H9 (cell line): ENCODE measurements around the gene NKX1-2. TPM values are rescaled to one million over a fixed set of nuclear protein-coding genes. Genes with fewer than 3 reads are reported as not detected.

Source experiments
- DNase-seq: peaks from one replicate; pipeline ENCODE4 v3.0.0-alpha.2; 2017
- H2AFZ ChIP-seq: one replicate; pipeline ENCODE4 v1.6.1; 2013; ENCODE audit warnings: mild to moderate bottlenecking, low read length, control low read depth, moderate library complexity
- H2AK5ac ChIP-seq: 2 replicates; pipeline ENCODE4 v1.6.1; 2013; ENCODE audit warnings: low read length, control low read depth, mixed read lengths; ENCODE audit not compliant: insufficient read length
- H2BK120ac ChIP-seq: one replicate; pipeline ENCODE4 v1.6.1; 2013; ENCODE audit warnings: low read depth, mild to moderate bottlenecking, low read length, control low read depth, inconsistent platforms; ENCODE audit not compliant: poor library complexity, severe bottlenecking
- H2BK12ac ChIP-seq: 2 replicates; pipeline ENCODE4 v1.6.1; 2013; ENCODE audit warnings: low read length, control low read depth, mixed read lengths, low read depth; ENCODE audit not compliant: insufficient read length
- H2BK15ac ChIP-seq: 2 replicates; pipeline ENCODE4 v1.6.1; 2013; ENCODE audit warnings: low read depth, low read length, control low read depth
- H2BK20ac ChIP-seq: one replicate; pipeline ENCODE4 v1.6.1; 2013; ENCODE audit warnings: low read depth, mild to moderate bottlenecking, low read length, control low read depth, inconsistent platforms; ENCODE audit not compliant: poor library complexity, severe bottlenecking
- H2BK5ac ChIP-seq: 2 replicates; pipeline ENCODE4 v1.6.1; 2013; ENCODE audit warnings: low read length, control low read depth, mixed read lengths; ENCODE audit not compliant: insufficient read length
- H3K14ac ChIP-seq: 2 replicates; pipeline ENCODE4 v1.6.1; 2013; ENCODE audit warnings: low read length, control low read depth; ENCODE audit not compliant: insufficient read depth
- H3K18ac ChIP-seq: 2 replicates; pipeline ENCODE4 v1.6.1; 2013; ENCODE audit warnings: low read depth, mild to moderate bottlenecking, mixed read lengths, low read length, control low read depth; ENCODE audit not compliant: insufficient read length
- H3K23ac ChIP-seq: 2 replicates; pipeline ENCODE4 v1.6.1; 2013; ENCODE audit warnings: low read length, control low read depth, mixed read lengths, low read depth; ENCODE audit not compliant: insufficient read length
- H3K23me2 ChIP-seq: 2 replicates; pipeline ENCODE4 v1.6.1; 2013; ENCODE audit warnings: low read depth, mild to moderate bottlenecking, mixed read lengths, low read length, control low read depth; ENCODE audit not compliant: insufficient read length, poor library complexity, severe bottlenecking
- H3K27ac ChIP-seq: 2 replicates; pipeline ENCODE4 v1.5.1; 2013; ENCODE audit warnings: low read length, control low read depth, mixed read lengths, low read depth; ENCODE audit not compliant: insufficient read length
- H3K27me3 ChIP-seq: 2 replicates; pipeline ENCODE4 v1.6.1; 2013; ENCODE audit warnings: low read length, control low read depth, inconsistent platforms; ENCODE audit not compliant: insufficient read depth
- H3K4ac ChIP-seq: 2 replicates; pipeline ENCODE4 v1.6.1; 2013; ENCODE audit warnings: low read depth, mild to moderate bottlenecking, control low read depth, inconsistent platforms, low read length, moderate library complexity
- H3K4me1 ChIP-seq: 2 replicates; pipeline ENCODE4 v1.6.1; 2013; ENCODE audit warnings: low read length, control low read depth, inconsistent platforms; ENCODE audit not compliant: insufficient read depth
- H3K4me2 ChIP-seq: 2 replicates; pipeline ENCODE4 v1.6.1; 2013; ENCODE audit warnings: low read length, control low read depth, mixed read lengths; ENCODE audit not compliant: insufficient read length, insufficient read depth
- H3K56ac ChIP-seq: 2 replicates; pipeline ENCODE4 v1.6.1; 2013; ENCODE audit warnings: low read depth, mild to moderate bottlenecking, mixed read lengths, low read length, control low read depth; ENCODE audit not compliant: insufficient read length
- H3K79me1 ChIP-seq: 2 replicates; pipeline ENCODE4 v1.6.1; 2013; ENCODE audit warnings: low read depth, mild to moderate bottlenecking, moderate library complexity, low read length, control low read depth, inconsistent platforms; ENCODE audit not compliant: insufficient read depth, poor library complexity, severe bottlenecking
- H3K79me2 ChIP-seq: 2 replicates; pipeline ENCODE4 v1.6.1; 2013; ENCODE audit warnings: low read length, control low read depth, inconsistent platforms; ENCODE audit not compliant: insufficient read depth
- H3K9ac ChIP-seq: 2 replicates; pipeline ENCODE4 v1.6.1; 2013; ENCODE audit warnings: low read length, control low read depth, mixed read lengths; ENCODE audit not compliant: insufficient read length; ENCODE audit errors: extremely low read depth
- H3K9me3 ChIP-seq: one replicate; pipeline ENCODE4 v1.6.1; 2013; ENCODE audit warnings: low read depth, low read length, inconsistent platforms; ENCODE audit not compliant: control insufficient read depth
- H3T11ph ChIP-seq: one replicate; pipeline ENCODE4 v1.6.1; 2013; ENCODE audit warnings: mild to moderate bottlenecking, low read length, control low read depth, inconsistent platforms
- H4K20me1 ChIP-seq: one replicate; pipeline ENCODE4 v1.6.1; 2013; ENCODE audit not compliant: control insufficient read depth, insufficient read length, insufficient read depth
- H4K5ac ChIP-seq: 2 replicates; pipeline ENCODE4 v1.6.1; 2013; ENCODE audit warnings: low read depth, mild to moderate bottlenecking, mixed read lengths, low read length, control low read depth; ENCODE audit not compliant: insufficient read length
- H4K8ac ChIP-seq: replicated peaks from 2 replicates; pipeline ENCODE4 v1.6.1; 2013; ENCODE audit warnings: low read length, control low read depth, mixed read lengths, low read depth; ENCODE audit not compliant: insufficient read length
- H4K91ac ChIP-seq: 2 replicates; pipeline ENCODE4 v1.6.1; 2013; ENCODE audit warnings: low read depth, mild to moderate bottlenecking, moderate library complexity, mixed read lengths, low read length, control low read depth; ENCODE audit not compliant: insufficient read length
- H3K27ac Mint-ChIP-seq, 3 experiments: 2 replicates in 2 of 3; 3 replicates in 1 of 3; pipeline ENCODE4 v1.8.0; 2020 to 2021; ENCODE audit warnings: mixed read lengths in 3 of 3, mild to moderate bottlenecking in 1 of 3, moderate library complexity in 1 of 3
- H3K27me3 Mint-ChIP-seq: 2 replicates; pipeline ENCODE4 v1.8.0; 2021; ENCODE audit warnings: low read depth, mild to moderate bottlenecking, moderate library complexity, mixed read lengths
- H3K36me3 Mint-ChIP-seq, 3 experiments: 2 replicates in 2 of 3; 3 replicates in 1 of 3; pipeline ENCODE4 v1.8.0; 2020 to 2021; ENCODE audit warnings: low read depth in 3 of 3, mixed read lengths in 3 of 3; ENCODE audit not compliant: insufficient read depth in 1 of 3
- H3K4me1 Mint-ChIP-seq, 2 experiments: 2 replicates each; pipeline ENCODE4 v1.8.0; 2020; ENCODE audit warnings: mixed read lengths in 2 of 2
- H3K4me3 Mint-ChIP-seq, 2 experiments: 2 replicates in 1 of 2; 3 replicates in 1 of 2; pipeline ENCODE4 v1.8.0; 2020 to 2021; ENCODE audit warnings: mild to moderate bottlenecking in 2 of 2, mixed read lengths in 2 of 2, moderate library complexity in 1 of 2
- H3K9me3 Mint-ChIP-seq, 2 experiments: 2 replicates in 1 of 2; 3 replicates in 1 of 2; pipeline ENCODE4 v1.8.0; 2020; ENCODE audit warnings: mild to moderate bottlenecking in 2 of 2, mixed read lengths in 2 of 2, moderate library complexity in 1 of 2
- WGBS: extraction: QIAGEN DNeasy Blood & Tissue Kit; methylation state at CpG from one replicate; pipeline ENCODE4 v1.1.7; 2013; ENCODE audit warnings: missing lambda C conversion rate, low lambda C conversion rate, mixed read lengths; ENCODE audit not compliant: insufficient read length; ENCODE audit errors: extremely low coverage; 5-methylcytosine and 5-hydroxymethylcytosine counted together
- total RNA-seq: library from RNA; stranded (reverse); gene quantifications from 2 replicates; pipeline ENCODE4 v1.2.1, GENCODE V29; 2021
- TF ChIP-seq, protein P1 (sequence below): fragments of 200-600 bp; sonication (generic); conservative IDR thresholded peaks from 3 replicates; pipeline ENCODE4 v1.8.0; 2021; ENCODE audit warnings: antibody characterized with exemption, mild to moderate bottlenecking

The NKX1-2 gene
- total RNA-seq, 1 experiment from 2014 or later, result 15.3 TPM

DNA sequence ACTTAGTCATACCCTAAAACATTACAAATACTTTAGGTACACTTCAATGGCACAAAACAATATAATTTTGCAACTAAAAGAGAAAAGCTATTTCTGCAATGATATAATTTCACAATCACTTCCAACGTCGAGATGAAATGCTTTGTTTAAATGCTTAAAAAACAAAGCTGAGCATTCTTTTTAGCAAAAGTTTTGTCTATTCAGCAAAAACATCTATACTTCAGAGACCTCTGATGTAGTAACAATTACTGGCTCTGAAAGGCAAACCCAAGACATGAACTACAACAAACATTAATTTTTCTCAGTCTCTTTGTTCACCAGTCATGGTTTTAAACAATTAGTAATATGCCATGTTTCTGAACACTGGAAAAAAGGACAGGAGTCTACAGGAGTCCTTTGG lies 47.6 kb downstream of the NKX1-2 start:
- no peak overlapping the region for H4K5ac ChIP-seq
- no peaks in the 10 kb centered on the region for H4K20me1 ChIP-seq
- H3K4me3 Mint-ChIP-seq, result no peak overlapping the region
- H3K14ac ChIP-seq, result no peak overlapping the region
- H3K79me1 ChIP-seq, result no peaks in the 10 kb centered on the region
- no peak overlapping the region for H2AK5ac ChIP-seq
- H3K4ac ChIP-seq, result no peak overlapping the region
- H2BK15ac ChIP-seq, result no peak overlapping the region
- H4K91ac ChIP-seq, result no peak overlapping the region
- peaks cover 21 to 58% (median 31%) of the 10 kb centered on the region in 3 experiments; a peak in 6 of 7 replicates for H3K36me3 Mint-ChIP-seq
- H3K27ac ChIP-seq, result no peak overlapping the region
- no peak overlapping the region for H3K18ac ChIP-seq
- H3K79me2 ChIP-seq, result no peaks in the 10 kb centered on the region
- WGBS, result no CpG with 5 or more reads among the region's 2 CpGs
- H3K23ac ChIP-seq, result no peak overlapping the region
- H2BK20ac ChIP-seq, result no peak overlapping the region
- DNase-seq, result no peak
- H3K23me2 ChIP-seq, result no peaks in the 10 kb centered on the region
- no peak overlapping the region for H2BK12ac ChIP-seq
- TF ChIP-seq, protein P1, sequence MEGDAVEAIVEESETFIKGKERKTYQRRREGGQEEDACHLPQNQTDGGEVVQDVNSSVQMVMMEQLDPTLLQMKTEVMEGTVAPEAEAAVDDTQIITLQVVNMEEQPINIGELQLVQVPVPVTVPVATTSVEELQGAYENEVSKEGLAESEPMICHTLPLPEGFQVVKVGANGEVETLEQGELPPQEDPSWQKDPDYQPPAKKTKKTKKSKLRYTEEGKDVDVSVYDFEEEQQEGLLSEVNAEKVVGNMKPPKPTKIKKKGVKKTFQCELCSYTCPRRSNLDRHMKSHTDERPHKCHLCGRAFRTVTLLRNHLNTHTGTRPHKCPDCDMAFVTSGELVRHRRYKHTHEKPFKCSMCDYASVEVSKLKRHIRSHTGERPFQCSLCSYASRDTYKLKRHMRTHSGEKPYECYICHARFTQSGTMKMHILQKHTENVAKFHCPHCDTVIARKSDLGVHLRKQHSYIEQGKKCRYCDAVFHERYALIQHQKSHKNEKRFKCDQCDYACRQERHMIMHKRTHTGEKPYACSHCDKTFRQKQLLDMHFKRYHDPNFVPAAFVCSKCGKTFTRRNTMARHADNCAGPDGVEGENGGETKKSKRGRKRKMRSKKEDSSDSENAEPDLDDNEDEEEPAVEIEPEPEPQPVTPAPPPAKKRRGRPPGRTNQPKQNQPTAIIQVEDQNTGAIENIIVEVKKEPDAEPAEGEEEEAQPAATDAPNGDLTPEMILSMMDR, result no peak
- H3K27me3 Mint-ChIP-seq, result no peaks in the 10 kb centered on the region
- H2BK120ac ChIP-seq, result no peak overlapping the region
- H3K4me1 ChIP-seq, result no peaks in the 10 kb centered on the region
- H3K27ac Mint-ChIP-seq, result no peak overlapping the region
- no peaks in the 10 kb centered on the region for H3K9me3 ChIP-seq
- no peaks in the 10 kb centered on the region for H3K27me3 ChIP-seq
- peaks cover 7 to 9% of the 10 kb centered on the region in 2 experiments for H3K4me1 Mint-ChIP-seq
- no peak overlapping the region for H3K4me2 ChIP-seq
- H3K9ac ChIP-seq, result no peak overlapping the region
- H3K56ac ChIP-seq, result no peak overlapping the region
- H3T11ph ChIP-seq, result no peak overlapping the region
- no peak overlapping the region for H4K8ac ChIP-seq
- no peak overlapping the region for H2BK5ac ChIP-seq
- H3K9me3 Mint-ChIP-seq, result no peaks in the 10 kb centered on the region
- no peak overlapping the region for H2AFZ ChIP-seq
